GM11168 (cell line): ENCODE results near the gene MPV17.
"Not testable (repeated sequence)": the region's sequence is repeated elsewhere in the genome, so short reads cannot be mapped to it uniquely, and the experiment has no call there.

Experiments used
- in situ Hi-C: fragments of 300-500 bp; cut with MboI; formaldehyde crosslinking; loops from one replicate; pipeline ENCODE4 v1.12.0; 2022; ENCODE audit warnings: low sequenced_read_pairs; ENCODE audit not compliant: unreplicated experiment

Gene MPV17

DNA sequence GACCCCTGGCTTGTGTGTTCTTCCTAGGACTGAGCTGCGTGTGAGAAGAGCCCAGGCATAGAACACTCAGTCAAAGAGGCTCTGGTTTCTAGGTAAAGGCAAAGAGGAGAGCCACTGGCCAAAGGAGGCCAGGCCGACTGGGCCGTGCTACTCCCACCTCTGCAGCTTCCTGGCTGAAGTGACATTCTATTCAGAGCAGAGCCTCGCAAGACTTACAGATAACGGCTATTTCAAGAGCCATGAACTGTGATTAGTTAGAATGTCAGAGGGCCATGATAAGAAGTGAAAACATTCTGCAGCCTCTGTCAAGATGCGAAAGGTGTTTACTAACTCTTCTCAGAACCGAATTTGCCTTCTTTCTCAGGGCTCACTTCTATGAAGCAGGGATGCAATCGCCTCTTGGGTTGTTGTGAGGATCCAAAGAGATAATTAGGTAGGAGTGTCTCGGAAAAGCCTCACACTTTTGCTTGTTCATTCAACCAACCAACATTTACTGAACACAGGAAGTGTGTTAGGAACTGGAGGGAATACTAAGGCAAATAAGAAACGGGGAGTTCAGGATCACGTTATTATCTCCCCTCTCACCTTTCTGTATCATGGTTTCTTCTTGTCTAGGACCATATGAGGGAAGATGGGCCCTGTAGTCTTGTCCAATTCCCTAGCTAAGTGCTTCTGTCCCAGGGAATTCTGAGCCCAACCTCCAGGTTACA lies 51.1 kb downstream of the MPV17 start:
- in situ Hi-C loops: no loop called here

GRCh38 chr2:27270670-27271069 lies 52.2 kb downstream of the MPV17 start:
- in situ Hi-C loops: no loop called here

- in situ Hi-C loops: no loop called here
Measured at GRCh38 chr2:27270131-27270530, 52.8 kb downstream of the MPV17 start.

DNA sequence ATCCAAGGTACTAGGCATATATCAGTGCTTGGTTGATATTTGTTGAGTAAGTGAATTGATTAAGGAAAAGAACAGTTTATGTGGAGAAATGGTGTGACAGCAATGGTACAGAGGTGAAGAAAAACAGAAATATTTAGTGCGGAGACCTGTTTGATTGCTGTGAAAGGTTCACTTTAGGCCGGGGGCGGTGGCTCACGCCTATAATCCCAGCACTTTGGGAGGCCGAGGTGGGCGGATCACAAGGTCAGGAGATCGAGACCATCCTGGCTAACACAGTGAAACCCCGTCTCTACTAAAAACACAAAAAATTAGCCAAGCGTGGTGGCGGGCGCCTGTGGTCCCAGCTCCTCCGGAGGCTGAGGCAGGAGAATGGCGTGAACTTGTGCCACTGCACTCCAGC lies 54.6 kb downstream of the MPV17 start:
- in situ Hi-C loops: not testable (repeated sequence)

DNA sequence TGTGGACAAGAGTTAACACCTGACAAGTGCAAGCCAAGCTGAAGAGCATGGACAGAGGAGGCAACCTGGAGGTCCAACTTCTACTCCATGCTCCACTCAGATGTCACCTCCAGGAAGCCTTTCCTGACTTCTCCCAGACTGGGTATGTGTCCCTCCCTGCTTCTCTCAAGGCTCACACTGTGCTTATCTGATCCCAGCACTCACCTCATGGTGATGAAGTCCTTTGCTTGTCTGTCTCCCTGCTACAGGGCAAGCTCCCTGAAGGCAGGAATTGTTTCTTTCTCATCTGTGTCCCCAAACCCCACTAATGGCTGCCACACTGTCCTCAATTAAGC lies 57.4 kb downstream of the MPV17 start:
- in situ Hi-C loops: no loop called here

DNA sequence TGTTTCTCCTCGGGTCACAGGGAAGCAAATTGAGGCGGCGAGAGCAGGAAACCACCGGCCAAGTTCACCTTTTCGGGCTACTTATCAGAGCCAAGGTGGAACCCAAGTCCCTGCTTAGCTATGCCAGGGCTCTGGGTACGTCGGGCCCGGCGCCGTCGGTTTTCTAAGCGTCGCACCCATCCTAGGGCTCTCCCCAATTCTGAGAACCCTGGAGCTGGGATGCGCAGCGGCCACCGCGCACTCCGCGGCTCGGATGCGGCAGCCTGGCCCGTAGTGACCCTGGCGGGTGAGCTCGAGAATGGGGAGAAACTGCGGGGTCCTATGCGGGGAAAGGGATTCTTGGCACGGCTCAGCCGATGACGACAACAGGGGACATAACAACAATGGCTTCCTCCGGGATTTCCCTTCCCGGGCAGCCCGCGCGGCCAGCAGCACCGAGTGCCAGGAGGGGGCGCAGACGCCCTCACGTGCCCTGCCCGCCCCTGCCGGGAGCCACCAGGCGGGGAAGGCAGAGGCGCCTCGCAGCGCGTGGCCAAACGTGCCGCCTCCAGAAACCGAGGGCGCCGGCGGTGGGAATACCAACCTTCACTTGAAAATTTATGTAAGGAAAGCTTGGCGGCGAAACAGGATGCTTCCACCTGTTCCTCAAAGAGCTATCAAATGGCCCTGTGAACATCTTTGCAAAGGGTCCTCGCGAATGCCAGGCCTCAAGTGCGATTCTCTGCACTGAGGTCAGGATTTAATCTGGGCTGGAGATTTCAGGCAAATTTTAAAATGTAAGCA lies 58.0 kb downstream of the MPV17 start:
- in situ Hi-C loops: no loop called here

- in situ Hi-C loops: no loop called here
Measured at GRCh38 chr2:27264253-27264752, 58.6 kb downstream of the MPV17 start.

GRCh38 chr2:27263287-27264252 lies 59.3 kb downstream of the MPV17 start:
- in situ Hi-C loops: no loop called here

DNA sequence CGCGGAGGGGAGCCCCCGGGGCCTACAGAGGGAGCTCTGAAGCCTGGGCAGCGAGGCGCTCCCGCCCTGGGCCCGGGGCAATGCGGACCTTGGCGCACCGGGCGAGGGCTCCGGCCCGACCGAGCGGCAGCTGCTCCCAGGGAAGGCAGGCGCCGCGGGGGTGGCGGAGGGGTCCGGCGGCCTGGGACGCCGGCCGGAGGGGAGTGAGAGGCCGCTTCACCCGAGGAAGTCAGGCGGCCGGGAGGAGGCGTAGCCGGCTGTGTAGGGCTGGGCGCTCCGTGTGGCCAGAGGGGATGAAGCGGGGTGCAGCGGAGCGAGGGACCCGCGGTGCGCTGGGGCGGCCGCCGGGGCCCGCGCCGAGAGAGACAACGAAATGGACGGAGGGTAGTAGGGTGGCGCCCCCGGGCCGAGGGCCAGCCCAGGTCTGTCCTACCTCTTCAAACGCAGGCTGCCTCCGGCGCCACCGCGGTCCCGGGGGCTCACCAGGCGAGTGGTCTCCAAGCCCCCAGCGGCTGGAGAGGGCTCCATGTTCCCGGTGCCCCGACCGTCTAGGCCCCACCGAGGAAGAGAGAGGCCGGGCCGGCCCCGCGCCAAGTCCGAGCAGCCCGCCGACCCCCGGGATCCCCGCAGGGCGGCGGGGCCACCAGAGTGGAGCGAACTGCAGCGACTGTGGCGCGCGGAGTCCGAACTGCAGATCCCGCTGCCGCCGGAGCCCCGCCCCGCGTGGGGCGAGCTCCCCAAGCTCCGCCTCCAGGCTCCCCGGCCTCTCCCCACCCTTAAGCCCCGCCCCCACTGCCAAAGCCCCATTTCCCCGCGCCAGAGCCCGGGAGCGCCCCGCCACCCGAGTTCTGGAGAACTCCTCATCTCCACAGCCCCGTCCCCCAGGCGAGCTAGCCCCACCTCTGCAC lies 60.3 kb downstream of the MPV17 start, which contains the start of gene SLC30A3:
Gene SLC30A3, minus strand, starts transcription at position 669 of the 908 bp plus-strand sequence. Its CDS starts 141 bp downstream, at position 528.
- in situ Hi-C loops: no loop called here

DNA sequence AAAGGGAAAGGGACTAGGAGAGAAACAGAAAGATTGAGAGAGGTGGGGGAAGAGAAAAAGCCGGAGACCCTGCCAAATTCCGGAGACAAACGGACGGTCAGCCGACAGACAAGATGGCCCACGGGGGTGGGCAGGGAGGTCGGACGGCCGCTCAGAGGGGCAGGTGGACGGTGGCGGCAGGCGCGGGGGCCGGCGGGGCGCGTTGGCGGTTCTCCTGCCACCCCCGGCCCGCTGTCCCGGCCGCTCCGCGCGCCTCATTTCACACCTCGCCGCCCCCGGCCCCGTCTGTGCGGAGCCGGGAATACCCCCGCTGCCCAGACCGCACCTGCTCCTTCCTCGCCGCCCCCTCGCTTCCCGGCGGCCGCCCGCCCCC lies 61.0 kb downstream of the MPV17 start:
- in situ Hi-C loops: no loop called here

GRCh38 chr2:27261241-27261925 lies 61.5 kb downstream of the MPV17 start:
- in situ Hi-C loops: no loop called here
